H1 (cell line): ENCODE results near the gene ELMO2. TPM values are rescaled to one million over a fixed set of nuclear protein-coding genes. Genes with fewer than 3 reads are reported as not detected.

ENCODE experiments used
- CTCF ChIA-PET: fragments of 300-600 bp; sonication (Branson Sonifier 250); formaldehyde crosslinking; loops from one replicate; lab custom pipeline; 2021; ENCODE audit not compliant: partially characterized antibody; lab: Charles Lee
- POLR2A ChIA-PET: fragments of 300-600 bp; sonication (Branson Sonifier 250); formaldehyde crosslinking; loops from one replicate; lab custom pipeline; 2021; ENCODE audit warnings: inconsistent platforms; ENCODE audit not compliant: partially characterized antibody; lab: Charles Lee
- DNase-seq, 2 experiments: peaks; one replicate each; pipeline versions ENCODE4 v3.0.0 to v3.0.0-alpha.2; 2010 to 2022; ENCODE audit warnings: low spot score in 2 of 2, low read depth in 1 of 2, mixed read lengths in 1 of 2
- FAIRE-seq: peaks from 2 replicates; lab custom pipeline; 2011; peaks lifted over from hg19 to GRCh38; lab: Jason Lieb, UNC
- H2AFZ ChIP-seq: 2 replicates; pipeline ENCODE4 v1.8.1; 2012; ENCODE audit warnings: low read length, inconsistent platforms
- H2AK5ac ChIP-seq: 2 replicates; pipeline ENCODE4 v1.6.1; 2013; ENCODE audit warnings: low read depth, low read length
- H2BK120ac ChIP-seq: replicated peaks from 2 replicates; pipeline ENCODE3; 2013; ENCODE audit warnings: low read depth, low read length, inconsistent platforms
- H2BK12ac ChIP-seq: 2 replicates; pipeline ENCODE4 v1.6.1; 2013; ENCODE audit warnings: low read depth, low read length
- H2BK15ac ChIP-seq: 2 replicates; pipeline ENCODE4 v1.6.1; 2013; ENCODE audit warnings: low read length
- H2BK20ac ChIP-seq: 2 replicates; pipeline ENCODE4 v1.6.1; 2013; ENCODE audit warnings: low read length
- H2BK5ac ChIP-seq: 2 replicates; pipeline ENCODE4 v1.6.1; 2013; ENCODE audit warnings: low read depth, low read length
- H3K14ac ChIP-seq: 2 replicates; pipeline ENCODE4 v1.6.1; 2013; ENCODE audit warnings: inconsistent platforms; ENCODE audit not compliant: insufficient read length
- H3K18ac ChIP-seq: 2 replicates; pipeline ENCODE4 v1.6.1; 2013; ENCODE audit warnings: low read length; ENCODE audit errors: extremely low read depth
- H3K23ac ChIP-seq: 2 replicates; pipeline ENCODE4 v1.6.1; 2013; ENCODE audit warnings: inconsistent platforms; ENCODE audit not compliant: insufficient read length
- H3K23me2 ChIP-seq: 2 replicates; pipeline ENCODE4 v1.6.1; 2013; ENCODE audit warnings: low read depth, low read length
- H3K27ac ChIP-seq: 2 replicates; pipeline ENCODE4 v1.6.1; 2011; ENCODE audit warnings: low read depth, low read length, inconsistent platforms
- H3K27me3 ChIP-seq, 4 experiments: replicated peaks in 1 of 4; 1 replicate in 1 of 4; 2 replicates in 3 of 4; pipeline versions ENCODE4 v1.6.1 to v1.8.1; 2011 to 2013; ENCODE audit warnings: low read length in 3 of 4, mild to moderate bottlenecking in 3 of 4, inconsistent platforms in 2 of 4, mixed read lengths in 2 of 4, moderate library complexity in 1 of 4; ENCODE audit not compliant: control insufficient read depth in 3 of 4, insufficient read depth in 3 of 4; ENCODE audit errors: extremely low read depth in 1 of 4
- H3K36me3 ChIP-seq, 4 experiments: 2 replicates each; pipeline versions ENCODE4 v1.6.1 to v1.8.1; 2011 to 2013; ENCODE audit warnings: mild to moderate bottlenecking in 4 of 4, low read length in 3 of 4, moderate library complexity in 2 of 4, control low read depth in 1 of 4, inconsistent platforms in 1 of 4; ENCODE audit not compliant: insufficient read depth in 4 of 4, control insufficient read depth in 2 of 4
- H3K4ac ChIP-seq: replicated peaks from 2 replicates; pipeline ENCODE3; 2013; ENCODE audit warnings: low read length, low read depth, mixed read lengths, inconsistent platforms; ENCODE audit not compliant: insufficient read length
- H3K4me1 ChIP-seq, 4 experiments: replicated peaks in 1 of 4; 1 replicate in 1 of 4; 2 replicates in 3 of 4; pipeline versions ENCODE4 v1.6.1 to v1.8.1; 2011 to 2013; ENCODE audit warnings: low read length in 3 of 4, inconsistent platforms in 2 of 4, mixed read lengths in 1 of 4; ENCODE audit not compliant: insufficient read depth in 4 of 4, control insufficient read depth in 3 of 4
- H3K4me2 ChIP-seq, 2 experiments: 2 replicates each; pipeline versions ENCODE4 v1.6.1 to v1.8.1; 2011 to 2013; ENCODE audit warnings: low read depth in 2 of 2, low read length in 2 of 2, control low read depth in 1 of 2, inconsistent platforms in 1 of 2, mild to moderate bottlenecking in 1 of 2; ENCODE audit not compliant: insufficient read depth in 1 of 2
- H3K4me3 ChIP-seq, 4 experiments: fragments of 200-600, 300-600 bp in 1 of 4; sonication (generic), shearing (Covaris generic), sonication (Bioruptor Twin) in 1 of 4; 2 replicates each; pipeline versions ENCODE4 v1.5.1 to v1.8.1; 2011 to 2016; ENCODE audit warnings: low read length in 4 of 4, low read depth in 3 of 4, control low read depth in 2 of 4, inconsistent platforms in 2 of 4, mild to moderate bottlenecking in 2 of 4, mixed read lengths in 1 of 4, moderate library complexity in 1 of 4; ENCODE audit not compliant: insufficient read depth in 2 of 4; ENCODE audit errors: extremely low read depth in 1 of 4
- H3K56ac ChIP-seq: replicated peaks from 2 replicates; pipeline ENCODE3; 2013; ENCODE audit warnings: low read depth, mild to moderate bottlenecking, mixed read lengths, low read length, inconsistent platforms; ENCODE audit not compliant: insufficient read length
- H3K79me1 ChIP-seq: 2 replicates; pipeline ENCODE4 v1.6.1; 2013; ENCODE audit warnings: low read depth, low read length, control low read depth
- H3K79me2 ChIP-seq, 2 experiments: 2 replicates each; pipeline versions ENCODE4 v1.6.1 to v1.8.1; 2012 to 2013; ENCODE audit warnings: low read length in 2 of 2, mild to moderate bottlenecking in 2 of 2, inconsistent platforms in 1 of 2; ENCODE audit not compliant: insufficient read depth in 2 of 2, control insufficient read depth in 1 of 2
- H3K9ac ChIP-seq, 4 experiments: replicated peaks in 1 of 4; 1 replicate in 1 of 4; 2 replicates in 3 of 4; pipeline versions ENCODE4 v1.6.1 to v1.8.1; 2011 to 2013; ENCODE audit warnings: low read depth in 3 of 4, low read length in 3 of 4, control low read depth in 2 of 4, mild to moderate bottlenecking in 2 of 4, moderate library complexity in 2 of 4, inconsistent platforms in 1 of 4; ENCODE audit errors: extremely low read depth in 1 of 4
- H3K9me3 ChIP-seq, 2 experiments: 2 replicates each; pipeline versions ENCODE4 v1.6.1 to v1.8.1; 2012 to 2013; ENCODE audit warnings: mild to moderate bottlenecking in 2 of 2, moderate library complexity in 2 of 2, control low read depth in 1 of 2, inconsistent platforms in 1 of 2, low read depth in 1 of 2, low read length in 1 of 2, mixed read lengths in 1 of 2; ENCODE audit not compliant: insufficient read depth in 2 of 2
- H4K20me1 ChIP-seq, 2 experiments: replicated peaks in 1 of 2; 2 replicates each; pipeline versions ENCODE3 to v1.8.1; 2011 to 2013; ENCODE audit warnings: inconsistent platforms in 2 of 2, low read length in 2 of 2, mild to moderate bottlenecking in 1 of 2; ENCODE audit not compliant: insufficient read depth in 2 of 2, control insufficient read depth in 1 of 2
- H4K5ac ChIP-seq: 2 replicates; pipeline ENCODE4 v1.6.1; 2013; ENCODE audit warnings: low read length, low read depth, mixed read lengths, inconsistent platforms; ENCODE audit not compliant: insufficient read length
- H4K8ac ChIP-seq: 2 replicates; pipeline ENCODE4 v1.8.0; 2013; ENCODE audit warnings: mild to moderate bottlenecking, moderate library complexity, low read length, inconsistent platforms; ENCODE audit not compliant: insufficient read depth; ENCODE audit errors: extremely low read depth
- H4K91ac ChIP-seq: replicated peaks from 2 replicates; pipeline ENCODE3; 2013; ENCODE audit warnings: low read length, mixed read lengths, inconsistent platforms; ENCODE audit not compliant: insufficient read length
- BCL11A ChIP-seq, 2 experiments: IDR thresholded peaks; one replicate each; pipeline ENCODE4 v1.6.1; 2011; ENCODE audit warnings: low read depth in 2 of 2, low read length in 2 of 2, mild to moderate bottlenecking in 2 of 2
- CBX5 ChIP-seq: fragments of 300-800, 300-1000 bp; sonication (generic); IDR thresholded peaks from 2 replicates; pipeline ENCODE4 v1.7.1; 2016; ENCODE audit warnings: antibody characterized with exemption, low read length, low read depth
- CHD1 ChIP-seq: IDR thresholded peaks from 2 replicates; pipeline ENCODE4 v1.6.1; 2012; ENCODE audit warnings: low read depth, low read length, improper control_type of control experiment
- CHD2 ChIP-seq: IDR thresholded peaks from 2 replicates; pipeline ENCODE4 v1.6.1; 2012; ENCODE audit warnings: low read length, improper control_type of control experiment
- GABPA ChIP-seq: IDR thresholded peaks from 2 replicates; pipeline ENCODE4 v1.6.1; 2011; ENCODE audit warnings: mild to moderate bottlenecking, low read length, moderate library complexity, borderline replicate concordance; ENCODE audit not compliant: insufficient read depth
- HDAC6 ChIP-seq: IDR thresholded peaks from one replicate; pipeline ENCODE4 v1.7.1; 2012; ENCODE audit warnings: low read depth, mild to moderate bottlenecking, inconsistent platforms, low read length, moderate library complexity
- NANOG ChIP-seq: IDR thresholded peaks from 2 replicates; pipeline ENCODE4 v1.6.1; 2011; ENCODE audit warnings: low read length, low read depth, mild to moderate bottlenecking, inconsistent platforms; ENCODE audit not compliant: insufficient read depth, poor library complexity, severe bottlenecking
- PHF8 ChIP-seq: fragments of 200-600 bp; sonication (generic); conservative IDR thresholded peaks from 2 replicates; pipeline ENCODE4 v1.7.1; 2012; ENCODE audit warnings: low read depth, mild to moderate bottlenecking, inconsistent platforms, low read length, moderate library complexity
- POU5F1 ChIP-seq: IDR thresholded peaks from 2 replicates; pipeline ENCODE4 v1.6.1; 2011; ENCODE audit warnings: low read depth, mild to moderate bottlenecking, low read length, moderate library complexity
- WGBS, 2 experiments: shearing (Covaris generic) in 1 of 2; methylation state at CpG; one replicate each; pipeline versions ENCODE4 v1.1.6 to v1.1.7; 2013 to 2015; ENCODE audit warnings: low lambda C conversion rate in 2 of 2, mixed read lengths in 2 of 2, inconsistent platforms in 1 of 2, low coverage in 1 of 2, missing lambda C conversion rate in 1 of 2; ENCODE audit not compliant: insufficient replicate concordance in 2 of 2, insufficient coverage in 1 of 2, insufficient read length in 1 of 2; ENCODE audit errors: extremely low coverage in 1 of 2, missing lambda C conversion rate in 1 of 2; 5-methylcytosine and 5-hydroxymethylcytosine counted together
- polyA plus RNA-seq, 7 experiments: library from polyadenylated mRNA; depleted of rRNA in 3 of 7; stranded (reverse) in 5 of 7; unstranded in 2 of 7; fragments of >200 nt in 5 of 7; fragments of 200-250 nt in 2 of 7; gene quantifications; 1 replicate in 5 of 7; 2 replicates in 1 of 7; 4 replicates in 1 of 7; pipeline versions ENCODE4 v1.2.1 to v1.2.3, GENCODE V29; 2011 to 2013; ENCODE audit warnings: missing spikeins in 2 of 7, mixed read lengths in 2 of 7
- total RNA-seq: library from RNA; stranded (reverse); fragmentation: NEBNext Ultra II Directional; extraction: Animal tissue kit (Norgen Biotek cat#: 25700); gene quantifications from 2 replicates; pipeline ENCODE4 v1.2.1, GENCODE V29; 2021
- TF ChIP-seq, protein P1 (sequence below), 3 experiments: IDR thresholded peaks; 1 replicate in 2 of 3; 2 replicates in 1 of 3; pipeline versions ENCODE4 v1.5.1 to v1.6.1; 2011; ENCODE audit warnings: low read length in 3 of 3, mild to moderate bottlenecking in 3 of 3, inconsistent platforms in 2 of 3, low read depth in 1 of 3, moderate library complexity in 1 of 3; ENCODE audit not compliant: insufficient read depth in 1 of 3; ENCODE audit errors: control extremely low read depth in 1 of 3

Gene ELMO2
- total and polyA plus RNA-seq, 2 of the 8 experiments (the other 6 are each of a cell fraction or from before 2014, with no cell fraction given) = 34.3 to 39.7 TPM

DNA sequence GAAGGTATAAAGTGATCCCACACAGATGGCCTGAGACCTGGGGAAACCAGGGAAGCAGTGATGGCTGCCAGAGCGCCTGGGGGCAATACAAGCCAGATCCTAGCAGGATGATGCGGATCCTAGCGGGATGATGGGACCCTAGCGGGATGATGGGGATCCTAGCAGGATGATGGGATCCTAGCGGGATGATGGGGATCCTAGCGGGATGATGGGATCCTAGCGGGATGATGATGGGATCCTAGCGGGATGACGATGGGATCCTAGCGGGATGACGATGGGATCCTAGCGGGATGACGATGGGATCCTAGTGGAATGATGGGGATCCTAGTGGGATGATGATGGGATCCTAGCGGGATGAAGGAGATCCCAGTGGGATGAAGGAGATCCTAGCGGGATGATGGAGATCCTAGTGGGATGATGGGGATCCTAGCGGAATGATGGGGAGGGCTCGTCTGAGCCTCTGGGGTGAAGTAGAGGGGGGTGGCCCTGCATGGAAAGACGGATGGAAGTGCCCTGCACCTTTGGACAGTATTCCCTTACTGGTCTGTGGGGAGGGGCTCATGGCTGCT, 54.0 kb downstream of the ELMO2 start:
- POLR2A ChIA-PET = interaction anchor here (1.1 kb wide), 1 partner anchor 8 kb away, joined by 3 read pairs; no protein-coding TSS in a partner anchor
- no peak for DNase-seq
- no peak overlapping the region for H3K4me2 ChIP-seq

More for the DNA sequence above, 54.0 kb downstream of the ELMO2 start:
- no peak overlapping the region for H2AK5ac ChIP-seq
- H3K9me3 ChIP-seq = no peaks in the 10 kb centered on the region
- no peak overlapping the region for H3K18ac ChIP-seq
- H2BK15ac ChIP-seq = no peak overlapping the region
- TF ChIP-seq GABPA (no peak), HDAC6 (no peak), CHD1 (no peak), CHD2 (no peak), CBX5 (no peak), NANOG (no peak), BCL11A (IDR thresholded peaks at IDR 0.05; ENCODE audit: low read depth in 2 of 2, low read length in 2 of 2) (no peak), PHF8 (no peak), POU5F1 (no peak)
- TF ChIP-seq, protein P1, sequence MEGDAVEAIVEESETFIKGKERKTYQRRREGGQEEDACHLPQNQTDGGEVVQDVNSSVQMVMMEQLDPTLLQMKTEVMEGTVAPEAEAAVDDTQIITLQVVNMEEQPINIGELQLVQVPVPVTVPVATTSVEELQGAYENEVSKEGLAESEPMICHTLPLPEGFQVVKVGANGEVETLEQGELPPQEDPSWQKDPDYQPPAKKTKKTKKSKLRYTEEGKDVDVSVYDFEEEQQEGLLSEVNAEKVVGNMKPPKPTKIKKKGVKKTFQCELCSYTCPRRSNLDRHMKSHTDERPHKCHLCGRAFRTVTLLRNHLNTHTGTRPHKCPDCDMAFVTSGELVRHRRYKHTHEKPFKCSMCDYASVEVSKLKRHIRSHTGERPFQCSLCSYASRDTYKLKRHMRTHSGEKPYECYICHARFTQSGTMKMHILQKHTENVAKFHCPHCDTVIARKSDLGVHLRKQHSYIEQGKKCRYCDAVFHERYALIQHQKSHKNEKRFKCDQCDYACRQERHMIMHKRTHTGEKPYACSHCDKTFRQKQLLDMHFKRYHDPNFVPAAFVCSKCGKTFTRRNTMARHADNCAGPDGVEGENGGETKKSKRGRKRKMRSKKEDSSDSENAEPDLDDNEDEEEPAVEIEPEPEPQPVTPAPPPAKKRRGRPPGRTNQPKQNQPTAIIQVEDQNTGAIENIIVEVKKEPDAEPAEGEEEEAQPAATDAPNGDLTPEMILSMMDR (IDR thresholded peaks at IDR 0.05; ENCODE audit: control extremely low read depth in 1 of 3, insufficient read depth in 1 of 3, low read depth in 1 of 3, low read length in 3 of 3) = no peak
- TF ChIP-seq, all 59 proteins: peak for 0
- WGBS, 2 experiments = 87% methylated on average over 18 of the region's 18 CpGs; no CpG with 5 or more reads in 1 of the 2 experiments
- Histone ChIP-seq H3K14ac (no peak overlapping the region), H3K79me1 (no peaks in the 10 kb centered on the region), H2BK5ac (no peak overlapping the region), H3K23ac (no peak overlapping the region), H3K79me2 (no peaks in the 10 kb centered on the region), H3K27me3 (no peaks in the 10 kb centered on the region), H4K20me1 (peaks cover 3 to 7% of the 10 kb centered on the region in 2 experiments), H2BK12ac (no peak overlapping the region), H3K56ac (no peak overlapping the region), H4K5ac (no peak overlapping the region), H3K23me2 (no peaks in the 10 kb centered on the region), H3K4me1 (peaks cover 0 to 27% (median 17%) of the 10 kb centered on the region in 4 experiments; a peak in 6 of 7 replicates), H4K91ac (no peak overlapping the region), H2BK120ac (no peak overlapping the region), H2AFZ (no peak overlapping the region), H2BK20ac (no peak overlapping the region), H3K27ac (no peak overlapping the region; the same call in 1 of the 2 replicates), H3K4ac (no peak overlapping the region), H3K9ac (no peak overlapping the region), H3K4me3 (no peak overlapping the region), H3K36me3 (peaks cover 0 to 10% (median 3%) of the 10 kb centered on the region in 4 experiments; a peak in 7 of 8 replicates), H4K8ac (no peak overlapping the region)
- CTCF ChIA-PET = interaction anchor here (0.6 to 5.4 kb wide), 3 partner anchors 39 to 219 kb away, joined by 3 to 55 read pairs (median 5); no protein-coding TSS in a partner anchor
- no peak for FAIRE-seq
